Measurements from ENCODE around the gene TAS2R42.

GRCh38 chr12:11144297-11144696 is 42.4 kb downstream of the TAS2R42 start:
- TF ChIP-seq POLR2A (IDR thresholded peaks at IDR 0.05; ENCODE audit: low read depth, low read length) (no peak), TAF1 (IDR thresholded peaks at IDR 0.05; ENCODE audit: low read depth, low read length) (no peak)

Data from GM12891 (cell line).